Lower leg skin (tissue), 3 donors: ENCODE measurements around the gene GRAP2.

ENCODE experiments used
- CTCF ChIP-seq, 3 donors: fragments of 450-650 bp; IDR thresholded peaks; one replicate each; pipeline ENCODE4 v1.5.1; 2016; ENCODE audit warnings: antibody characterized with exemption in 3 of 3, mild to moderate bottlenecking in 3 of 3, moderate library complexity in 2 of 3
- POLR2A ChIP-seq, 2 donors: fragments of 450-650 bp; IDR thresholded peaks; one replicate each; pipeline ENCODE4 v1.6.1; 2016 to 2017; ENCODE audit warnings: antibody characterized with exemption in 2 of 2, mild to moderate bottlenecking in 1 of 2, moderate library complexity in 1 of 2

- TF ChIP-seq POLR2A (IDR thresholded peaks at IDR 0.05) (no peak), CTCF (IDR thresholded peaks at IDR 0.05) (no peak)
Measured at GRCh38 chr22:40009292-40009774, 108.4 kb downstream of the GRAP2 start.
